LoVo (cell line): ENCODE results near the gene P3H3.

Source experiments
- DNase-seq: peaks from one replicate; pipeline ENCODE4 v3.0.0-alpha.2; 2016; ENCODE audit warnings: low spot score

P3H3 gene

DNA sequence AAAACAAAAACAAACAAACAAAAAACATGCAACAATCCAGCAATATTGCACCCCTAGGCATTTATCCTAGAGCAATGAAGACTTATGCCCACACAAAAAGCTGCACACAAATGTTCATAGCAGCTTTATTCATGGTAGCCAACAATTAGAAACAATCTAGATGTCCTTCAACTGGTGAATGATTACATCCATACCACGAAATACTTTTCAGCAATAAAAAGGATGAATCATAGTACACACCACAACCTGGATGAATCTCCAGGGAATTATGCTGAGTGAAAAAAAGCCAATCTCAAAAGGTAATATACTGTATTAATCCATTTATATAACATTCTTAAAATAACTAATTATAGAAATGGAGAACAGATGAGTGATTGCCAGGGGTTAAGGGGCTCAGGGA is 21.0 kb upstream of the P3H3 start:
- peak; percentile 71 for DNase-seq

GRCh38 chr12:6809056-6809455 is 19.2 kb upstream of the P3H3 start:
- no peak for DNase-seq

DNA sequence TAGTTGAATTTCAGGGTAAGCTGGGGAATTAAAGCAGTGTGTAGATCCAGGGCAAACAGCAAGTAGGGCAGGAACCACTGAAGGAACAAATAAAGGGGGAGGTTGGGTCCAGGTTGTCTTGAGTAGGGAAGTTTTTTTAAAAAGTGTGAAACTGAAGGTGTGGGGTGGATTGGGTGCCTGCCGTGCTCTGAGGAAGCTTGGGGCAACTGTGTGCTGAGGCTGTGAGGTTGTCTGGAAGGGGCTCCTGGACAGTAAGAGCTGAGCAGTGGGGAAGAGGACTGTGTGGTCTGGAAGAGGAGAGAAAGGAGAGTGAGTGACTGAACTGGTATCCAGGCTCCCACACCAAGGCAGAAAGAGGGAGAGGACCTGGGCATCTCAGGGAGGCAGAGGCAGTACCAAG is 17.4 kb upstream of the P3H3 start:
- no peak for DNase-seq

- DNase-seq = no peak
Measured at GRCh38 chr12:6813363-6813762, 14.8 kb upstream of the P3H3 start.

- DNase-seq = no peak
Measured at GRCh38 chr12:6816598-6816997, 11.6 kb upstream of the P3H3 start.

- no peak for DNase-seq
Measured at GRCh38 chr12:6817098-6817497, 11.1 kb upstream of the P3H3 start.

GRCh38 chr12:6817662-6818157 is 10.5 kb upstream of the P3H3 start:
- no peak for DNase-seq

DNA sequence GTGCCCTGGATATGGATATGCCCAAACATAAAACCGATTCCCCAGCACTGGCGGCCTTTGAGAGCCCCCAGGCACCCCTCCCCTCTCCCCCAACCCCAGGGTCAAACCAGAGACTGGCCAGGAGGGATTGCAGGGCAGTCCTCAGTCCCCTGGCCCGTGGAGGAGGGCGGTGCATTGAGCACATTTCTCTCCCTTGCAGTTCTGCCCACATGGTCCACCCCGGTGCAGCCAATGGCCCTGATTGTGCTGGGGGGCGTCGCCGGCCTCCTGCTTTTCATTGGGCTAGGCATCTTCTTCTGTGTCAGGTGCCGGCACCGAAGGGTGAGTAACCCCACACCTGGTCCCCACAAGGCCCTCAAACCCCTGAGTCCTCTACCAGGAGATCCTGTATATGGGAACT is 10.0 kb upstream of the P3H3 start:
- no peak for DNase-seq

DNA sequence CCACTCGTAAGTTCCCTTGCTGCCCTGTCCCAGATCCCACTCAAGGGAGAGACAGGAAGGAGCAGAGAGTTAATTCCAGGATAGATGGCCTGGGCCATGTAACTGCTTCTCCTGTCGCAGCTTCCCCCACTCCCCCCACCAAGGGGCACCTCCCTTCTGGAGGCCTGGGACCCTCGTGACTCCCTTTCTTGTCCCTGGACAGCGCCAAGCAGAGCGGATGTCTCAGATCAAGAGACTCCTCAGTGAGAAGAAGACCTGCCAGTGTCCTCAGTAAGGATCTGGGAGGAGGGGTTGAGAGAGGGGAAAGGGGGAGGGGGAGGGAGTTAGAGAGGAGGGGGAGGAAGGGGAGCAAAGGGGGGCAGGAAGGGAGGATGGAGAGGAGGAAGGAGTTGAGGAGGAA is 9.6 kb upstream of the P3H3 start:
- no peak for DNase-seq

DNA sequence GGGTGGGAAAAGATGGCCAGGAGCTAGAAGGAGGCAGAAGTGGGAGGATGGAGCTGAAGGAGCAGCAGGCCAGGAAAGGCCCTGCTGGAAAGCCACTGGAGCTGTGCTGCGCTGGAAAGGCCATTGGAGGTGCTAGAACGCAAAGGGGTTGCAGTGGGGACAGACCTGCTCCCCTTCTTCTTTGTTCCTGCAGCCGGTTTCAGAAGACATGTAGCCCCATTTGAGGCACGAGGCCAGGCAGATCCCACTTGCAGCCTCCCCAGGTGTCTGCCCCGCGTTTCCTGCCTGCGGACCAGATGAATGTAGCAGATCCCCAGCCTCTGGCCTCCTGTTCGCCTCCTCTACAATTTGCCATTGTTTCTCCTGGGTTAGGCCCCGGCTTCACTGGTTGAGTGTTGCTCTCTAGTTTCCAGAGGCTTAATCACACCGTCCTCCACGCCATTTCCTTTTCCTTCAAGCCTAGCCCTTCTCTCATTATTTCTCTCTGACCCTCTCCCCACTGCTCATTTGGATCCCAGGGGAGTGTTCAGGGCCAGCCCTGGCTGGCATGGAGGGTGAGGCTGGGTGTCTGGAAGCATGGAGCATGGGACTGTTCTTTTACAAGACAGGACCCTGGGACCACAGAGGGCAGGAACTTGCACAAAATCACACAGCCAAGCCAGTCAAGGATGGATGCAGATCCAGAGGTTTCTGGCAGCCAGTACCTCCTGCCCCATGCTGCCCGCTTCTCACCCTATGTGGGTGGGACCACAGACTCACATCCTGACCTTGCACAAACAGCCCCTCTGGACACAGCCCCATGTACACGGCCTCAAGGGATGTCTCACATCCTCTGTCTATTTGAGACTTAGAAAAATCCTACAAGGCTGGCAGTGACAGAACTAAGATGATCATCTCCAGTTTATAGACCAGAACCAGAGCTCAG is 8.8 kb upstream of the P3H3 start:
- no peak for DNase-seq

DNA sequence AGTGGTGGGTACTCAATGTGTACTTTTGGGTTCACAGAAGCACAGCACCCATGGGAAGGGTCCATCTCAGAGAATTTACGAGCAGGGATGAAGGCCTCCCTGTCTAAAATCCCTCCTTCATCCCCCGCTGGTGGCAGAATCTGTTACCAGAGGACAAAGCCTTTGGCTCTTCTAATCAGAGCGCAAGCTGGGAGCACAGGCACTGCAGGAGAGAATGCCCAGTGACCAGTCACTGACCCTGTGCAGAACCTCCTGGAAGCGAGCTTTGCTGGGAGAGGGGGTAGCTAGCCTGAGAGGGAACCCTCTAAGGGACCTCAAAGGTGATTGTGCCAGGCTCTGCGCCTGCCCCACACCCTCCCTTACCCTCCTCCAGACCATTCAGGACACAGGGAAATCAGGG is 8.0 kb upstream of the P3H3 start:
- no peak for DNase-seq

- DNase-seq = no peak
Measured at GRCh38 chr12:6821591-6822425, 6.4 kb upstream of the P3H3 start, which contains the start of gene GPR162. GPR162 (plus strand) TSS chr12:6821821; CDS start chr12:6823899, 2,078 bp downstream.

- no peak for DNase-seq
Measured at GRCh38 chr12:6822426-6823135, 5.6 kb upstream of the P3H3 start.

- no peak for DNase-seq
Measured at GRCh38 chr12:6823182-6824084, 4.8 kb upstream of the P3H3 start.

DNA sequence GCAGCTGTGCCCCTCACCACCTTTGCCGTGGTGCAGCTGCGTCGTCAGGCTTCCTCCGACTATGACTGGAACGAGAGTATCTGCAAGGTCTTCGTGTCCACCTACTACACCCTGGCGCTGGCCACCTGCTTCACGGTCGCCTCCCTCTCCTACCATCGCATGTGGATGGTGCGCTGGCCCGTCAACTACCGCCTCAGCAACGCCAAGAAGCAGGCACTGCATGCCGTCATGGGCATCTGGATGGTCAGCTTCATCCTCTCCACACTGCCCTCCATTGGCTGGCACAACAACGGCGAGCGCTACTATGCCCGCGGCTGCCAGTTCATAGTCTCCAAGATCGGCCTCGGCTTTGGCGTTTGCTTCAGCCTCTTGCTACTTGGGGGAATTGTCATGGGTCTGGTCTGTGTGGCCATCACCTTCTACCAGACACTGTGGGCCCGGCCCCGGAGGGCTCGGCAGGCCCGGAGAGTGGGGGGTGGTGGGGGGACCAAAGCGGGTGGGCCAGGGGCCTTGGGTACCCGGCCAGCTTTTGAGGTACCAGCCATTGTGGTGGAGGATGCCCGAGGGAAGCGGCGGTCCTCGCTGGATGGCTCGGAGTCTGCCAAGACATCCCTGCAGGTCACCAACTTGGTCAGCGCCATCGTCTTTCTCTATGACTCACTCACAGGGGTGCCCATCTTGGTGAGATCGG is 4.0 kb upstream of the P3H3 start:
- DNase-seq = no peak

- no peak for DNase-seq
Measured at GRCh38 chr12:6824901-6825381, 3.3 kb upstream of the P3H3 start.

GRCh38 chr12:6825398-6826124 is 2.6 kb upstream of the P3H3 start:
- peak; percentile 76 for DNase-seq

DNA sequence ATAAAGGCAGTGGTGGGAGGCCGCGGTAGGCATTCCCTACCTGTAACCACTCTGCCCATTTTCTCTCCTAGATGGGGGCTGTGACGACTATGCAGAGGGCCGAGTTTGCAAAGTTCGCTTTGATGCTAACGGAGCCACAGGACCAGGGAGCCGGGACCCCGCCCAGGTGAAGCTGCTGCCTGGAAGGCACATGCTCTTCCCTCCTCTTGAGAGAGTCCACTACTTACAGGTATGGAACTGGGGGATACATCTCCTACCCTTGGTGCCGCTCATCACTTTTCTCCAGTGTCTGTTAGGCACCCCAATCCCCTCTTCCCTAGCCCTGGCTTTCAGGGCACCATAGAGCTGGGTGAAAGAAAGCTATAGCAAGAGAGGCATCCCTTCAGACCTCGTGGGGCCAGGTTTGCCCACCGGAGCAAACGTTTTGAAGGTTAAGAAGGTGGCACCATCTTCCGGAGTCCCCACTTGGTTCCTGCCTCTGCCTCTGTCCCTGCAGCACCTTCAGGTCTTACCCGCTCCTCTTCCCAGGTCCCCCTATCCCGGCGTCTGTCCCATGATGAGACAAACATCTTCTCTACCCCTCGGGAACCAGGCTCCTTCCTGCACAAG is 2.0 kb upstream of the P3H3 start:
- no peak for DNase-seq

DNA sequence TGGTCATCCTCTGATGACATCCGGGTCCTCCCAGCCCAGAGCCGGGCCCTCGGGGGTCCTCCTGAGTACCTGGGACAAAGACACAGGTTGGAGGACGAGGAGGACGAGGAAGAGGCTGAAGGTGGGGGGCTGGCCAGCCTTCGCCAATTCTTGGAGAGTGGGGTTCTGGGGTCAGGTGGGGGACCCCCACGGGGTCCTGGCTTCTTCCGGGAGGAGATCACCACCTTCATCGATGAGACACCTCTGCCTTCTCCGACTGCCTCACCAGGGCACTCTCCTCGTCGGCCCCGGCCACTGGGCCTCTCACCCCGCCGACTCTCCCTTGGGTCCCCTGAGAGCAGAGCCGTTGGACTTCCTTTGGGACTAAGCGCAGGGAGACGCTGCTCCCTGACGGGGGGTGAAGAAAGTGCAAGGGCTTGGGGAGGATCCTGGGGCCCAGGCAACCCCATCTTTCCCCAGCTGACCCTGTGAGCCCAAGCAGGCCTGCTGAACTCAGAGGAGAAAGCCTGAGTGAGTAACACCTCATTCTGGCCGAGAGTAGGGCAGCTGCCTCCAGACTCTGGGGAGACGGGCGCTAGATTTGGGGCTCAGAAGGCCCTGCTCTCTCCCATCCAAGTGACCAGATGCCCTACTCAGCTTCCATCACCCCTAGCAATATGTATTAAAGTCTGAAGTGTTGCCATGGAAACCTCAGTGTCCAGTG is 1.3 kb upstream of the P3H3 start:
- no peak for DNase-seq
